Activated naive CD4-positive, alpha-beta T cell (primary cell): ENCODE data around the gene RSPH6A.

Experiments used
- DNase-seq, 4 experiments: peaks; one replicate each; lab custom pipeline; 2025; lab: John Stamatoyannopoulos, UW

The RSPH6A gene

DNA sequence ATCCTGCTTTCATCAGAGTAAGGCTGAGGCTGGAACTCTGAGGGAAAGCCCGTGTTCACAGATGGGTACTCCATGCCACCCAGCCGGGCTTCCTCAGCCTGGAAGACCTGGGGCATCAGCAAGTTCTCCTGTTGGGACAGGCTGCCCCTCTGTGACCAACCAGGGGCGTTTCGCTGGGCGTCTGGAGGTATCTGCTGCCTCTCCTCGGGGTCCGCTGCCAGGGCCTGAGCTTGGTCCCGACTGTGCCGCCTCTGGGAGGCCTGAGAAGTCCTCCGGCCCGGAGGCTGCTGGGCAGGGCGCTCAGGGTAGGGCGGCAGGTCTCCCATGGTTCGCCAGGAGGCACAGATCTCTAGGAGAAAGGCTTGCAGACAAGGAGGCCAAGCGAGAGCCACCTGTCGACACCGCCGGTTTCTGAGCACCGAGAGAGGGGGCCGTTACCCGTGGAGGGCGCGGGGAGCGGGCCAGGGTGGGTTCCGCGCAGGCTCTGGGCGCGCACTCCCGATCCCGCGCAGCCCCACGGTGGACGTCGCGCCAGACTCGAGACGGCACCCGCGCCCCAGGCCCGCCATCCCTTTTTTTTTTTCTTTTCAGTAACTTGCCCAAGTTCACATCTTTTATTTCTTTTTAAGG, at the start of gene RSPH6A:
Gene RSPH6A (minus strand): TSS at position 458 of the 630 bp plus-strand sequence. CDS start 132 bp downstream, at position 326.
- DNase-seq, result no peak

DNA sequence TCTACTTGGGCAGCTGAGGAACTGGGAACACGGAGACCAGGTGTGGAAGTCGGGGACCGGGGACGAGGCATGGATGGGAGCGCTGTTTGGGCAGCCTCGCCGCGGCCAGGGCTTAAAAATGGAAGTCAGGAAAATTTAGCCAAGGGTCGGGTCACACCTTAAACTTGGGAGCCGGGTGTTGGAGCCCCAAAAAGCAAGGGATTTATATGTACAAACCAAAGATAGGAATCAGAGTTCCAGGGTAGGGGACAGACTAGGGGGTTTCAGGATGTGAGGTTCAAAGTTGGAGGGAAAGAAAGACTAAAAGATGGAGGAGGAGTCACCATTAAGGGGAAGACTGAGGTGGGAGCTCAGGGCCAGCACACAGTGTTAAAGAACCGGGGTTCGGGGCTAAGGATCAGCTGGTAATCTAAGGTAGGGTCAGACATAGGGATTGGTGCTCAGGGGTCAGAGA, 49.5 kb upstream of the RSPH6A start:
- DNase-seq, result no peak

DNA sequence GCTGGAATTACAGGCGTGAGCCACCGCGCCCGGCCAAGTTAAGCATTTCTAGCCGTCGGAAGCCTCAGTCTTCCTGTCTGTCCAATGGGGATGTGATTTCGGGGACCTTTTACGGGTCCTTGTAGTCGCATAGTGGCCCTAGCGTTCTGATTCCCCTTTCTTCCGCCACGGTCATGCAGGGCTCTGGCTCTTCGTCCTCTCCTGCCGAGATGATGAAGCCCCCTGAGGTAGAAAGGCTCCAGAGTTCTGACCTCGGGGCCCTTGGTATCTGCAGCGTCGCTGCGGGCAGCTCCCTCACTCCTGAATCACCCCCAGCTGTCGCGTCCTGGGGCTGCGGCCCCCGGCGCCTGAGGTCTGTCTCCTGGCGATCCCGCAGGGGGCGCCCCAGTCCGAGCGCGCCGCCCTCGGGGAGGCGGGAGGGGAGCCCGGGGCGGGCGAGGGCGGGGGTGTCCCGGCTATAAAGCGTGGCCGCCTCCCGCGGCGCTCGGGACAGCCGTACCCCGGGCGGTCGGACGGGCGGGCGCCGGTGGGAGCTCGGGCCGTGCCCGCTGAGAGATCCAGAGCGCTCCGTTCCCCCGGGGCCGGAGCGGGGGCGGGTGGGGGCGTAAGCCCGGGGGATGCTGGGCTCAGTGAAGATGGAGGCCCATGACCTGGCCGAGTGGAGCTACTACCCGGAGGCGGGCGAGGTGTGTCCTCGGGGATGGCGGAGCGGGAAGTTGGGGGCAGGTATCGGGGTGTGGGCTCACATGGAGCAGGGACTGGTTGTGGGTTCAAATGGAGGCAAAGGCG, 48.9 kb upstream of the RSPH6A start, which contains the start of gene FOXA3:
Gene FOXA3 (plus strand): TSS at position 487 of the 789 bp plus-strand sequence. CDS start 131 bp downstream, at position 618.
- DNase-seq, result peak in 2 of 4 experiments; percentile 14 to 46

GRCh38 chr19:45863335-45863839, 48.3 kb upstream of the RSPH6A start:
- DNase-seq, result no peak

DNA sequence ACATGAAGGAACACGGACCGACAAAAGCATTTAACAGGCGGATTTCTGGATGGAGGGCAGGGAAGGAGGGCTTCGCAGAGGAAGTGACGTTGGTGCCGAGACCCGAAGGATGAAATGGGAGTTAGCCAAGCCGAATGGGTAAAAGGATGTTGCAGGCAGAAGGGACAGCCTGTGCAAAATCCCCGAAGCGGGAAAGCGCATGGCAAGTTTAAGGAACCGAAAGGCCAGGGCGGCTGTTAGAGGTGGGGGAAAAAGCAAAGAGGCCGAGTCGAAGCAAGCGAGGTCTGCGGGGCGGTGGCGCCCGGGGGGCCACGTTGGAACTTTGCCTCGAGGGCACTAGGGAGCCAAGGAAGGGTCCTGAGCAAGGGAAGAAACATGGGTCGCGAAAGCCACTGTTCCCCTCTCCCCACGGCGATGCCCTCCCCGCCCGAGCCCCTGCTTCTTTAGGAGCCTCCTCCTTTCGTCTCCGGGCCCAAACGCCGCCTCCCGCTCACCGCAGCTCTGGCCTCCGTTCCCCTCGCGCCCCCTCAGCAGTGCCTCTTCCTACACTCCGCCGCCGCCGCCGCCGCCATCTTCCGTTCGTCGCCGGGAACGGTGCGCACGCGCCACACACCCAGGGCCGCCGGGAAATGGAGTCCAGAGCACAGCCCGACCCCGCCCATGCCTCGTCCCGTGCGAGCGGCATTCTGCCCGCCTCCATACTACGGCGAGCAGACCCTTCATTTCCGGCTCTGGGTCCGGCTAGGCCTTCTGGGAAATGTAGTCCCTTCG, 47.6 kb upstream of the RSPH6A start, which contains the start of gene SYMPK:
Gene SYMPK (minus strand): TSS at position 584 of the 771 bp plus-strand sequence. CDS start 8,652 bp downstream, outside the sequence.
- peak; percentile 94 to 97 (median 96) for DNase-seq

DNA sequence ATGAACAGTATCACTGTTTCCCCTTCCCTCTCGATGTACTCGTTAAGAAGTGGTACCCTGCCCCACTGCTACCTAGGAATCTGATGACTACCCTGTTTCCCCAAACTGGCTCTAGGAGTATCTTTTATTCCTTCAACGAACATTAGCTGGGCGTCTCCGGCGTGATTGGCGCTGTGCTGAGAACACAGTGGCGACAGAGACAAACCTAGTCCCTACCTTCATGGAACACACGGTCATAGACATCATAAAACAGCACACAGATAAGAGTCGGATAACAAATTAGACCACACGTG, 47.1 kb upstream of the RSPH6A start:
- no peak for DNase-seq

- DNase-seq, result no peak
Measured at GRCh38 chr19:45860359-45861259, 45.5 kb upstream of the RSPH6A start.

DNA sequence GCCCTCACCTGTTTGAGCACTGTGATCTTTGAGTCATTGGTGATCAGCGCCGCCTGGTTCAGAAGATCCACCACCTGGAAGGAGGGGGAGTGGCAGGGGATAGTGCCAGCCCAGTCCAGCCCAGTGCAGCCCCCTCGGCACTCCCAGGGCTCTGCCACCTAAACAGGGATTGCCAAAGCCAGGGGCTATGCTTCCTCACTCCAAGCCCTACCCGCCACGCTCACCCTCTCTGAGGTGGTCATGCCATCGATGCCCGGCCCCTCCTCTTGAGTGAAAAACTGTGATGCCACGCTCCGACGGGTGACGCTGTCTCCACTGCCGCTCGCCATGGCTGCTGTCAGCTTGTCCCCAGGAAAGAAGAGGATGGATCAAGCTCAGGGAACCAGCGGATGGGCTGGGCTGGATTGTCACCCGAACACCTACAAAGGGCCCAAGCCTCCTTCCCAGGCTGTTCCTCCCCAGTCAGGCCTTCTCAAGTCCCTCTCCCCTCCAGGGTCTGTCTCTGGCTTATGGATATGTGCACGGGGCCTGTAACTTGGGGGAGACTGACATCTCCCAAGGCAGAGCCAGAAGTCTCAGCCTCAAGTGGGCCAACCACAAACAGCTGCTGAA, 39.2 kb upstream of the RSPH6A start:
- no peak for DNase-seq

DNA sequence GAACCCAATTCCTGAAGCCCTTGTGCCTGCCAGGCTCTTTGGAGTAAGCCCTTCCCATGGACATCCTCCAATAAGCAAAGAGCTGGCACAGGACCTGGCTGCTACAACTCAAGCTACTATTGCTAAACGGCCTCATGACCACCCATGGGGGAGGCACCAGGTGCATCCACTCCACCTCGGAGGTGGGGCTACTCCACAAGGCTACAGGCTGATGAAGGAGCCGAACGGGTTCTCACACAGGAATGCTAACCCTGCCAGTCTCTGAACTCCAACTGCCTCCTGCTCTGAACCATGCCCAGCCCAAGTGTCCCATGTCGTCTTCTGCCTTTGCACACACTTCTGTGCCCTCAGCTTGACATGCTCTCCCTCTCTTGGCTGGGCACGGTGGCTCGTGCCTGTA, 37.9 kb upstream of the RSPH6A start:
- no peak for DNase-seq

- DNase-seq, result no peak
Measured at GRCh38 chr19:45852145-45852750, 37.1 kb upstream of the RSPH6A start.

- DNase-seq, result no peak
Measured at GRCh38 chr19:45848922-45849321, 33.8 kb upstream of the RSPH6A start.

GRCh38 chr19:45847663-45848062, 32.6 kb upstream of the RSPH6A start:
- DNase-seq, result no peak

GRCh38 chr19:45842198-45842597, 27.1 kb upstream of the RSPH6A start:
- DNase-seq, result no peak

DNA sequence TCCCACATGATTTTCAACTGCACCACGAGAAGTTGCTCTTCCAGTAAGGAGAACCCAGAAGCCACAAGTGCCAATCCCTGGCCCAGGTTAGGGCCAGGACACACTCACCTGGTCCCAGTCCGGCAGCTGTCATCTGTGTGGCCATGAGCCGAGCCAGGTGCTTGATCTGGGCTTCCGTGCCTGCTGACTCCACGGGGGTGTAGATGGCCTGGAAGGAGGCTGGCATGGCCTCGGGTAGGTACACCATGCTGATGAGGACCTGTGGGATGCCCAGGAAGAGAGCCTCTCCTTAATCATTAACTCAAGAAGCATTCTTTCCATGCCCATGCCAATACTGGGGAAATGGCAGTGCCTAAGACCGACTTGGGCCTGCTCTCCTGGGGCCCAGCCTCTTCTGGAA, 19.9 kb upstream of the RSPH6A start:
- DNase-seq, result no peak

- no peak for DNase-seq
Measured at GRCh38 chr19:45828945-45829344, 13.8 kb upstream of the RSPH6A start.

GRCh38 chr19:45828523-45828922, 13.4 kb upstream of the RSPH6A start:
- no peak for DNase-seq

DNA sequence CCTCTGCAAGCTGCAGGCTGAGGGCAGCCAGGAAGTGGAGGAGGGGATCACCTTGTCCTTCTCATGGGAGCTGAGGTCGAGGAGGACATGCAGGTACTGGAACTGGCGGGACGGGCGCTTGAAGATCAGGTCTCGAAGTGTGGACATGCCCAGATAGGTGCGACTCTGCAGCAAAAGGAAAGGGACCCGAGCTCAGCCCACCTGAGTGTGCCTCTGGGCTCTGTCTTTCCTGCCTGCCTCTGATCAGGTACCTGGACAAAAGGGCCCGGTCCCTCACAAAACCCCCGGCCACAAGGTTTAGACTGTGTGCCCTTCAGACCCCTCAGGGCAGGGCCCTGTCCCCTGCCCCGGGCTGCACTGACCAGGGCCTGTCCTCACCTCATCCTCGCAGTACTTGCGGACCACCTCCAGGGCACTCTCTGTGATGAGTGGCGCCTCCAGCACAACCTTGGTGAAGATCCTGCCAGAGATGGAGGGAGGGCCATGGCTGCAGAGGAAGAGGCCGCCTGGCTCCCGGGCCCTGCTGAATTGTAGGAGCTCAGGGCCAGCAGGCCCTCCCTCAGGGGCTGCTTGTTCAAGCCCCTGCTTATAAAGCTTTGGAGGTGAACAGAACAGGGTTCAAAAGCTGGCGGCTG, 12.5 kb upstream of the RSPH6A start:
- DNase-seq, result no peak

DNA sequence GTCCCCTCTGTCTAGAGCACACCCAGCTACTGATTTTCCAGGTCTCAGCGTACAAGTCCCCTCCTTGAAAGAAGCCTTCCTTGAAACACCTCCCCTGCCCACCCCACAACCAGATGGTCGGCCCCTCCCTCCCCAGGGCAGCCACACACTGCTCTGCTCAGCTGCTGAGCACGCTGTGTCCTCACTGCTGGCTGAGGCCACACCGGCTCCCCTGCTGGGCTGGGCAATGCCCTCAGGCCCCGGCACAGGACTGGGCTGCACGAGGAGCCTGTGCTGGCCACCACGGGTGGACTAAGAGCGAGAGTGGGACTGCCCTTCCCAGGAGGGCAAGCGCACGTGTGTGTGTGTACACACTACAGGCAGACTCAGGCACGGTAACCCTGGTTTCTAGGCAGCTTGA, 11.8 kb upstream of the RSPH6A start:
- DNase-seq, result no peak

DNA sequence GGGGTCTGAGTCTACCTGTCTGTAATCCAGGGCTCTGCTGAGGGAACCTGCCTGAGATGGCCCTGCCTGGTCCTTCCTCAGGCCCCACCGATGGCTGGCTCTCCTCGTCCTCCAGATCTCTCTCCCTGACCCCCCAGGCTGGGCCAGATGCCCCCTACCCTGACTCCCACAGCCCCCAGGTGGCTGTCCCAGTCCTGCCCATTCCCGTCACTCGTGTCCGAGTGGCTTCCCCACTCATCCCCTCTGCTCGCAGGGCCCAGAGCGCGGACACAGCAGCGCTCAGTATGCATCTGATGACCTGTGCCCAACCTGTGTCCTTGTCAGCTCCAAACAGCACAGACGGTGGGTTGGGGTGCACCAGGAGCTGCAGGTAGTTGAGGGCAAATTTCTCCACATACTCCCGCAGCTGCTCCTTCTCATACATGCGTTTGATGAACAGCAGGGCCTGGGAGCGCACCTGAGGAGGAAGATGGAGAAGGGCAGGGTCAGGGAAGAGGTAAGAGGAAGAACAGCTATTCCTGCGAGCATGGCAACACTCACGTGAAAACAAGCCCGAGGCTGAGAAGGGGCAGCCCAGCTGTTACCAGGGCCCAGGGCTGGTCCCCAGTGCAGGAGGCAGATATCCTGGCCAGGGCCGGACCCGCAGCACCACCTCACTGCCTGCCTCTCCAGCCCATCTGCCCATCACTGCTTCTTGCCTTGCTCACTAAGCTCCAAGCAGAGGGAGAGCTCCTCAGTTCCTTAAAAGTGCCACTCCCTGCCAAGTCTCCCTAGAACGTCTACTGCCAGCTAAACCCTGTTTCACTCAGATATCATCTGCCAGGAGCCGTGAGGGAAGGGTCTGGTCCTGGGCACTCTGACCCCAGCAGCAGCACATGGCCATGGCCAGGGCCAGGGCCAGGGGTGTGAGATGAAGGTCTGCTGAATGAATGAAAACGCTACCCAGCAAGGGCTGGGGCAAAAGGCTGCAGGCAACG, 11.1 kb upstream of the RSPH6A start:
- DNase-seq, result no peak
